H1 (cell line): ENCODE results near the gene SIK3. TPM values are rescaled to one million over a fixed set of nuclear protein-coding genes. Genes with fewer than 3 reads are reported as not detected.

Source experiments
- KDM4A ChIP-seq: IDR thresholded peaks from one replicate; pipeline ENCODE4 v1.7.1; 2012; ENCODE audit warnings: low read depth, mild to moderate bottlenecking, moderate library complexity, low read length, inconsistent platforms; ENCODE audit not compliant: severe bottlenecking
- RAD21 ChIP-seq, 2 experiments: IDR thresholded peaks in 1 of 2; conservative IDR thresholded peaks in 1 of 2; 2 replicates each; pipeline ENCODE4 v1.6.1; 2011; ENCODE audit warnings: low read depth in 2 of 2, low read length in 2 of 2, improper control_type of control experiment in 1 of 2, inconsistent platforms in 1 of 2, mild to moderate bottlenecking in 1 of 2, moderate library complexity in 1 of 2
- SIX5 ChIP-seq: IDR thresholded peaks from 2 replicates; pipeline ENCODE4 v1.6.1; 2011; ENCODE audit warnings: mild to moderate bottlenecking, low read depth, low read length
- SUZ12 ChIP-seq: fragments of 200-600 bp; sonication (generic); IDR thresholded peaks from 2 replicates; pipeline ENCODE4 v1.6.1; 2012; ENCODE audit warnings: mild to moderate bottlenecking, inconsistent platforms, low read length, moderate library complexity, mixed read lengths
- TCF12 ChIP-seq: IDR thresholded peaks from 2 replicates; pipeline ENCODE4 v1.6.1; 2011; ENCODE audit warnings: low read depth, mild to moderate bottlenecking, low read length
- polyA plus RNA-seq, 7 experiments: library from polyadenylated mRNA; depleted of rRNA in 3 of 7; stranded (reverse) in 5 of 7; unstranded in 2 of 7; fragments of >200 nt in 5 of 7; fragments of 200-250 nt in 2 of 7; gene quantifications; 1 replicate in 5 of 7; 2 replicates in 1 of 7; 4 replicates in 1 of 7; pipeline versions ENCODE4 v1.2.1 to v1.2.3, GENCODE V29; 2011 to 2013; ENCODE audit warnings: missing spikeins in 2 of 7, mixed read lengths in 2 of 7
- total RNA-seq: library from RNA; stranded (reverse); fragmentation: NEBNext Ultra II Directional; extraction: Animal tissue kit (Norgen Biotek cat#: 25700); gene quantifications from 2 replicates; pipeline ENCODE4 v1.2.1, GENCODE V29; 2021

The SIK3 gene
- total and polyA plus RNA-seq, 2 of the 8 experiments (the other 6 are each of a cell fraction or from before 2014, with no cell fraction given), result 19.9 to 32.1 TPM

DNA sequence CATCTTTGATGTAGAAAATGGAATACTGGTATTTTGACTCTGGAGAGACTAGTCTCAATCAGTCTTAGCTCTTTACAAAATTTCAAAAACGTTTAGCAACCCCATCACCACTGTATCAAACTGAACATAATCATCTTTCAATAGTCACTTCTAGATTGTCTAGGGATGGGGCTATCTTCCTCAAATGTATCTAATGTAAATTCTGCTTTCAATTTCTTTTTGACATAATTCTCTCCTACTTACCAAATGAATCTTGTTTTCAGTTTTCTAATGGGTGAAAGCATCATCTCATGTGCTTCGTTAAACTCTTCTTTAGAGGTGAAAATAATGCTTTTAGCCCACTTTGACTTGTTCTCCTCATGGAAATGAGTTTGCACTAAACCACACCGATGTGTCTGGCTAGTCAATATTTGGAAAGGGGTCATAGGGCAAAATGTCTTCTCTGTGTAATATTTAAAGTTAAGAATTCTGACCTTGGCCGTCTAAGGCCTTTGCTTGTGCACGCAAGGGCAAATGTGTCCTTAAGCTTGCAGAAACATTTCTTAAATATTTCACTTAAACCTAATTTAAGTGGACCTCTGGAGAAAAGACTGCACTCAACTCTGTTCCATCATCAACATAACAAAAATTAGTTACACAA, 5.2 kb downstream of the SIK3 start (continued):
- TF ChIP-seq RAD21 (IDR thresholded peaks at IDR 0.05 in 1 of 2, conservative IDR thresholded peaks at IDR 0.05 in 1 of 2; ENCODE audit: low read depth in 2 of 2, low read length in 2 of 2) (no peak), SUZ12 (no peak), TCF12 (no peak), KDM4A (no peak), SIX5 (no peak)
- TF ChIP-seq, all 59 proteins: peak for 0
